Endothelial cell of umbilical vein (primary cell): Measurements from ENCODE around the gene GUK1.

ENCODE experiments used
- POLR2AphosphoS5 ChIP-seq: IDR thresholded peaks from 2 replicates; pipeline ENCODE4 v1.6.1; 2012; ENCODE audit warnings: low read depth, mild to moderate bottlenecking, control low read depth, low read length, moderate library complexity; ENCODE audit not compliant: insufficient read depth
- TF ChIP-seq, protein P1 (sequence below), 2 donors: IDR thresholded peaks; 1 replicate in 1 of 2; 2 replicates in 1 of 2; pipeline ENCODE4 v1.5.1; 2011; ENCODE audit warnings: low read length in 2 of 2, mild to moderate bottlenecking in 2 of 2, moderate library complexity in 2 of 2, control low read depth in 1 of 2, inconsistent platforms in 1 of 2, low read depth in 1 of 2; ENCODE audit not compliant: insufficient read depth in 1 of 2; ENCODE audit errors: extremely low read depth in 1 of 2
- TF ChIP-seq, protein P2 (sequence below): IDR thresholded peaks from 2 replicates; pipeline ENCODE4 v1.6.1; 2011; ENCODE audit not compliant: insufficient read depth, insufficient read length

DNA sequence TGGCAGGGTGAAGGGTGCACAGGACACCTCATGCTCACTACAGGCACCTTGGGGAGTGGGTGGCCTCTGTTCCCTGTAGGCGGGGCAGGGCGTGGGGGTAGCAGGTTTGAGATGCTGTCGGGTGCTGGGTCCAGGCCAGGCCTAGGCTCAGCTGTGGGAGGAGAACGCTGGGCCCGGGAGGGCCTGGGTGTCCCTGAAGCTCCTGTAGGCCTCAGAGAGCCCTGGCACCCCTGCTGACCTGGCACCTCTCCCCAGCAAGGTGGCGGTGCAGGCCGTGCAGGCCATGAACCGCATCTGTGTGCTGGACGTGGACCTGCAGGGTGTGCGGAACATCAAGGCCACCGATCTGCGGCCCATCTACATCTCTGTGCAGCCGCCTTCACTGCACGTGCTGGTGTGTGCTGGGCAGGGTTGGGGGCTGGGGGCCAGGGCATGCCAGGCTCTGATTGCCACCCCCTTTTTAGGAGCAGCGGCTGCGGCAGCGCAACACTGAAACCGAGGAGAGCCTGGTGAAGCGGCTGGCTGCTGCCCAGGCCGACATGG, 7.1 kb downstream of the GUK1 start:
- no peak for TF ChIP-seq POLR2AphosphoS5
- TF ChIP-seq, protein P1, sequence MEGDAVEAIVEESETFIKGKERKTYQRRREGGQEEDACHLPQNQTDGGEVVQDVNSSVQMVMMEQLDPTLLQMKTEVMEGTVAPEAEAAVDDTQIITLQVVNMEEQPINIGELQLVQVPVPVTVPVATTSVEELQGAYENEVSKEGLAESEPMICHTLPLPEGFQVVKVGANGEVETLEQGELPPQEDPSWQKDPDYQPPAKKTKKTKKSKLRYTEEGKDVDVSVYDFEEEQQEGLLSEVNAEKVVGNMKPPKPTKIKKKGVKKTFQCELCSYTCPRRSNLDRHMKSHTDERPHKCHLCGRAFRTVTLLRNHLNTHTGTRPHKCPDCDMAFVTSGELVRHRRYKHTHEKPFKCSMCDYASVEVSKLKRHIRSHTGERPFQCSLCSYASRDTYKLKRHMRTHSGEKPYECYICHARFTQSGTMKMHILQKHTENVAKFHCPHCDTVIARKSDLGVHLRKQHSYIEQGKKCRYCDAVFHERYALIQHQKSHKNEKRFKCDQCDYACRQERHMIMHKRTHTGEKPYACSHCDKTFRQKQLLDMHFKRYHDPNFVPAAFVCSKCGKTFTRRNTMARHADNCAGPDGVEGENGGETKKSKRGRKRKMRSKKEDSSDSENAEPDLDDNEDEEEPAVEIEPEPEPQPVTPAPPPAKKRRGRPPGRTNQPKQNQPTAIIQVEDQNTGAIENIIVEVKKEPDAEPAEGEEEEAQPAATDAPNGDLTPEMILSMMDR (IDR thresholded peaks at IDR 0.05; ENCODE audit: extremely low read depth in 1 of 2, insufficient read depth in 1 of 2, low read depth in 1 of 2, low read length in 2 of 2), result no peak
- TF ChIP-seq, protein P2, sequence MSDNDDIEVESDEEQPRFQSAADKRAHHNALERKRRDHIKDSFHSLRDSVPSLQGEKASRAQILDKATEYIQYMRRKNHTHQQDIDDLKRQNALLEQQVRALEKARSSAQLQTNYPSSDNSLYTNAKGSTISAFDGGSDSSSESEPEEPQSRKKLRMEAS, result no peak
